ENCODE results near the gene TMEM175.

TMEM175 gene

GRCh38 chr4:953574-953915 is 21.3 kb downstream of the TMEM175 start:
- ChIA-PET POLR2A (no interaction called here), CTCF (no interaction called here)
- no peak for DNase-seq (ENCODE audit: extremely low spot score)
- no peak for TF ChIP-seq L3MBTL2 (conservative IDR thresholded peaks at IDR 0.05)
- TF ChIP-seq FOXK2 (IDR thresholded peaks at IDR 0.05): no peak
- no peak for TF ChIP-seq TARDBP (IDR thresholded peaks at IDR 0.05)
- TF ChIP-seq SUZ12 (IDR thresholded peaks at IDR 0.05): no peak
- no peak for TF ChIP-seq CTBP1 (IDR thresholded peaks at IDR 0.05; ENCODE audit: borderline replicate concordance)
- TF ChIP-seq PKNOX1 (IDR thresholded peaks at IDR 0.05): no peak
- no peak for TF ChIP-seq BHLHE40 (IDR thresholded peaks at IDR 0.05; ENCODE audit: borderline replicate concordance)
- TF ChIP-seq LEF1 (IDR thresholded peaks at IDR 0.05; ENCODE audit: borderline replicate concordance): no peak
- TF ChIP-seq ZNF384 (IDR thresholded peaks at IDR 0.05): no peak
- TF ChIP-seq ELF4 (IDR thresholded peaks at IDR 0.05): no peak
- TF ChIP-seq NFRKB (IDR thresholded peaks at IDR 0.05): no peak
- no peak for TF ChIP-seq HDGF (IDR thresholded peaks at IDR 0.05; ENCODE audit: borderline replicate concordance)
- TF ChIP-seq FOXA1 (IDR thresholded peaks at IDR 0.05): no peak
- TF ChIP-seq SP1 (IDR thresholded peaks at IDR 0.05): no peak
- no peak for TF ChIP-seq ARNT (IDR thresholded peaks at IDR 0.05)
- TF ChIP-seq FOXM1 (IDR thresholded peaks at IDR 0.05; ENCODE audit: borderline replicate concordance): no peak

- TF ChIP-seq ARNT (IDR thresholded peaks at IDR 0.05) (no peak), NFRKB (IDR thresholded peaks at IDR 0.05) (no peak), FOXM1 (IDR thresholded peaks at IDR 0.05; ENCODE audit: borderline replicate concordance) (no peak), CTBP1 (IDR thresholded peaks at IDR 0.05; ENCODE audit: borderline replicate concordance) (no peak), HDGF (IDR thresholded peaks at IDR 0.05; ENCODE audit: borderline replicate concordance) (no peak), PKNOX1 (IDR thresholded peaks at IDR 0.05) (no peak), ZNF384 (IDR thresholded peaks at IDR 0.05) (no peak), TARDBP (IDR thresholded peaks at IDR 0.05) (no peak), SUZ12 (IDR thresholded peaks at IDR 0.05) (no peak), ELF4 (IDR thresholded peaks at IDR 0.05) (no peak), FOXK2 (IDR thresholded peaks at IDR 0.05) (no peak), L3MBTL2 (conservative IDR thresholded peaks at IDR 0.05) (no peak), SP1 (IDR thresholded peaks at IDR 0.05) (no peak), BHLHE40 (IDR thresholded peaks at IDR 0.05; ENCODE audit: borderline replicate concordance) (no peak), LEF1 (IDR thresholded peaks at IDR 0.05; ENCODE audit: borderline replicate concordance) (no peak)
- ChIA-PET CTCF (no interaction called here), POLR2A (no interaction called here)
- no peak for DNase-seq (ENCODE audit: extremely low spot score)
These were observed 22.2 kb downstream of the TMEM175 start for GRCh38 chr4:954211-955020.

- no peak for DNase-seq (ENCODE audit: extremely low spot score)
- no peak for TF ChIP-seq ZNF384 (IDR thresholded peaks at IDR 0.05)
- TF ChIP-seq HDGF (IDR thresholded peaks at IDR 0.05; ENCODE audit: borderline replicate concordance): no peak
- no peak for TF ChIP-seq NFRKB (IDR thresholded peaks at IDR 0.05)
- ChIA-PET POLR2A (no interaction called here), CTCF (no interaction called here)
These were observed 23.1 kb downstream of the TMEM175 start for GRCh38 chr4:955161-955921.

GRCh38 chr4:955931-956381 is 23.7 kb downstream of the TMEM175 start:
- no peak for DNase-seq (ENCODE audit: extremely low spot score)
- ChIA-PET CTCF (no interaction called here), POLR2A (no interaction called here)
- TF ChIP-seq CTBP1 (IDR thresholded peaks at IDR 0.05; ENCODE audit: borderline replicate concordance) (no peak), NFRKB (IDR thresholded peaks at IDR 0.05) (no peak), LEF1 (IDR thresholded peaks at IDR 0.05; ENCODE audit: borderline replicate concordance) (no peak), TARDBP (IDR thresholded peaks at IDR 0.05) (no peak), FOXM1 (IDR thresholded peaks at IDR 0.05; ENCODE audit: borderline replicate concordance) (no peak), L3MBTL2 (conservative IDR thresholded peaks at IDR 0.05) (no peak), SUZ12 (IDR thresholded peaks at IDR 0.05) (no peak), ELF4 (IDR thresholded peaks at IDR 0.05) (no peak)

- no peak for DNase-seq (ENCODE audit: extremely low spot score)
- CTCF ChIA-PET: no interaction called here
- TF ChIP-seq CTBP1 (IDR thresholded peaks at IDR 0.05; ENCODE audit: borderline replicate concordance): no peak
- POLR2A ChIA-PET: no interaction called here
These were observed 24.4 kb downstream of the TMEM175 start for GRCh38 chr4:956531-957230.

GRCh38 chr4:957231-957580 is 24.9 kb downstream of the TMEM175 start:
- TF ChIP-seq SUZ12 (IDR thresholded peaks at IDR 0.05): no peak
- no peak for TF ChIP-seq BHLHE40 (IDR thresholded peaks at IDR 0.05; ENCODE audit: borderline replicate concordance)
- TF ChIP-seq FOXM1 (IDR thresholded peaks at IDR 0.05; ENCODE audit: borderline replicate concordance): no peak
- no peak for TF ChIP-seq ARNT (IDR thresholded peaks at IDR 0.05)
- TF ChIP-seq ZNF384 (IDR thresholded peaks at IDR 0.05): no peak
- no peak for TF ChIP-seq PKNOX1 (IDR thresholded peaks at IDR 0.05)
- TF ChIP-seq NFRKB (IDR thresholded peaks at IDR 0.05): no peak
- no peak for TF ChIP-seq ELF4 (IDR thresholded peaks at IDR 0.05)
- no peak for TF ChIP-seq LEF1 (IDR thresholded peaks at IDR 0.05; ENCODE audit: borderline replicate concordance)
- no peak for TF ChIP-seq FOXK2 (IDR thresholded peaks at IDR 0.05)
- TF ChIP-seq SP1 (IDR thresholded peaks at IDR 0.05): no peak
- no peak for TF ChIP-seq L3MBTL2 (conservative IDR thresholded peaks at IDR 0.05)
- CTCF ChIA-PET: no interaction called here
- POLR2A ChIA-PET: no interaction called here
- DNase-seq (ENCODE audit: extremely low spot score): no peak

All from HEK293T (cell line).